ENCODE results near the gene ATN1.

The ATN1 gene

DNA sequence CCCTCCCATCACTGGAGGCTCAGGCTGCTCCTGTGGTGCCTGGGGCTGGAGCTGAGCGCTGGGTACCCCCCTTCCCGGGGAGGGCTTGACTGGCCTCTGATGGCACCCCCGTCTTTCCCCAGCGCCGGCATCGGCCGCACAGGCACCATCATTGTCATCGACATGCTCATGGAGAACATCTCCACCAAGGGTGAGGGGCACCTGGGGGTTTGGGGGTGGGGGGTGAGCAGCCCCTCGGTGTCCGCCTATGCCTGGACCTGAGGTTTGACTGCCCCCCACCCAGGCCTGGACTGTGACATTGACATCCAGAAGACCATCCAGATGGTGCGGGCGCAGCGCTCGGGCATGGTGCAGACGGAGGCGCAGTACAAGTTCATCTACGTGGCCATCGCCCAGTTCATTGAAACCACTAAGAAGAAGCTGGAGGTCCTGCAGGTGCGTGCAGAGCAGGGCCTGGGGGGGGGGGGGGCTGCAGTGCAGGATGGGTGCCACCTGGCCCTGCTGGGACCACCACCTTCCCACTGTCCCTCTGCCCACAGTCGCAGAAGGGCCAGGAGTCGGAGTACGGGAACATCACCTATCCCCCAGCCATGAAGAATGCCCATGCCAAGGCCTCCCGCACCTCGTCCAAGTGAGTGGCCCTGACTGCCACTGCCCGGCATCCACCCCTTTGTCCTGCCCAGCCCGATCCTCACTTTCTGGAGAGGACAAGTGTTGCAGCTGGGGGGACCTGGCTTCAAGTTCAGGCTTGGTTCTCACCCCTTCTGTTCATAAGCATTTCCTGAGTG is 32.2 kb downstream of the ATN1 start:
- ChIA-PET POLR2A (interaction anchor here (0.6 to 11.3 kb wide), 6 partner anchors 9 to 968 kb away, joined by 3 to 147 read pairs (median 6); partner anchors contain the start of genes C12orf57, PTPN6 and RNU7-1), CTCF (interaction anchor here (1.0 to 13.5 kb wide), 9 partner anchors 10 to 153 kb away, joined by 3 to 530 read pairs (median 5); partner anchors contain the start of genes C12orf57, EMG1, PHB2 and PTPN6)
- no peak for DNase-seq (ENCODE audit: extremely low spot score)
- TF ChIP-seq, protein P1, sequence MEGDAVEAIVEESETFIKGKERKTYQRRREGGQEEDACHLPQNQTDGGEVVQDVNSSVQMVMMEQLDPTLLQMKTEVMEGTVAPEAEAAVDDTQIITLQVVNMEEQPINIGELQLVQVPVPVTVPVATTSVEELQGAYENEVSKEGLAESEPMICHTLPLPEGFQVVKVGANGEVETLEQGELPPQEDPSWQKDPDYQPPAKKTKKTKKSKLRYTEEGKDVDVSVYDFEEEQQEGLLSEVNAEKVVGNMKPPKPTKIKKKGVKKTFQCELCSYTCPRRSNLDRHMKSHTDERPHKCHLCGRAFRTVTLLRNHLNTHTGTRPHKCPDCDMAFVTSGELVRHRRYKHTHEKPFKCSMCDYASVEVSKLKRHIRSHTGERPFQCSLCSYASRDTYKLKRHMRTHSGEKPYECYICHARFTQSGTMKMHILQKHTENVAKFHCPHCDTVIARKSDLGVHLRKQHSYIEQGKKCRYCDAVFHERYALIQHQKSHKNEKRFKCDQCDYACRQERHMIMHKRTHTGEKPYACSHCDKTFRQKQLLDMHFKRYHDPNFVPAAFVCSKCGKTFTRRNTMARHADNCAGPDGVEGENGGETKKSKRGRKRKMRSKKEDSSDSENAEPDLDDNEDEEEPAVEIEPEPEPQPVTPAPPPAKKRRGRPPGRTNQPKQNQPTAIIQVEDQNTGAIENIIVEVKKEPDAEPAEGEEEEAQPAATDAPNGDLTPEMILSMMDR (IDR thresholded peaks at IDR 0.05; ENCODE audit: control extremely low read depth, extremely low read depth, low read depth, missing control alignments): no peak

DNA sequence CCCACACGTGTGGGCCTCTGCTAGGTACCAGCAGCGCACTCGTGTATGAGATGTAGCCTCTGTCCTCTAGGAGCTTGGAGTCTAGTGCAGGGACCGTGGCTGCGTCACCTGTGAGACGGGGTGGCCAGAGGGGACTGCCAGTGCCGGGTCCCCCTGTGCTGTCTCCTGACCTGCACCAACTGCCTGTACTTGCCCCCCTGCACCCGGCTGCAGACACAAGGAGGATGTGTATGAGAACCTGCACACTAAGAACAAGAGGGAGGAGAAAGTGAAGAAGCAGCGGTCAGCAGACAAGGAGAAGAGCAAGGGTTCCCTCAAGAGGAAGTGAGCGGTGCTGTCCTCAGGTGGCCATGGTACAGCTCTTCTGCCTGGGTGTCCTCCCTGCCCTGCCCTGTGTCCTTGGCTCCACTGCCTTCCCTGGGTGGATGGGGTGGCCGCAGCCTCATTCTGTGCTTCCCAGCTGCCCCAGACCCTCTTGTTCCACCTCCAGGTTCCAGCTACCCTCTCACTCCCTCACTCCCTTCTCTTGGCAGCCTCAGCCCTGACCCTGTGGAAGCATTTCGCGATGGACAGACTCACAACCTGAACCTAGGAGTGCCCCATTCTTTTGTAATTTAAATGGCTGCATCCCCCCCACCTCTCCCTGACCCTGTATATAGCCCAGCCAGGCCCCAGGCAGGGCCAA is 33.0 kb downstream of the ATN1 start:
- TF ChIP-seq, protein P1 (IDR thresholded peaks at IDR 0.05; ENCODE audit: control extremely low read depth, extremely low read depth, low read depth, missing control alignments): peak; percentile 59
- ChIA-PET POLR2A (interaction anchor here (0.6 to 11.3 kb wide), 6 partner anchors 9 to 967 kb away, joined by 3 to 147 read pairs (median 4); partner anchors contain the start of genes C12orf57, PTPN6 and RNU7-1), CTCF (interaction anchor here (1.0 to 13.5 kb wide), 10 partner anchors 9 to 147 kb away, joined by 3 to 530 read pairs (median 4); partner anchors contain the start of genes C12orf57, EMG1, LRRC23 and PHB2)
- DNase-seq (ENCODE audit: extremely low spot score): peak; percentile 57

DNA sequence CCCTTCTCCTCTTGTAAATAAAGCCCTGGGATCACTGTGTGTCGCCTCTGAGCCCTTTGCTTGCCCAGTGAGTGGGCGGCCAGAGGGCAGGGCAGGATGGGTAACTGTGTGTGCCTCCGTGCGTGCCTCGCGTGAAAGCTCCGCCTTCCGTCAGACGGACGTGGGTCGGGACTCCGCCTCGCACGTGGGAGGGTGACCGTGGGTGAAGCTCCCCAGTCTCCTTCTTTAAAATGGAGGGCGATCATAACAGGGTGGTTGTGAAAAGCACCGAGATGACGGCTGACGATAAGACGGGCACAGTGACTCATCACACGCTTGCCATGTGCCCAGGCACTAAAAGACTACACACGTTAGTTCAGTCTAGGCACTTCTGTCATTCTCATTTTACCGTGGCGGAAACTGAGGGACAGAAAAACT is 33.5 kb downstream of the ATN1 start:
- peak; percentile 57 for DNase-seq (ENCODE audit: extremely low spot score)
- CTCF ChIA-PET: interaction anchor here (1.0 to 13.5 kb wide), 11 partner anchors 8 to 147 kb away, joined by 3 to 530 read pairs (median 5); partner anchors contain the start of genes C12orf57, EMG1, LRRC23 and PHB2
- POLR2A ChIA-PET: interaction anchor here (0.6 to 11.3 kb wide), 5 partner anchors 10 to 88 kb away, joined by 3 to 147 read pairs (median 6); partner anchors contain the start of genes C12orf57, PTPN6 and RNU7-1
- TF ChIP-seq, protein P1 (IDR thresholded peaks at IDR 0.05; ENCODE audit: control extremely low read depth, extremely low read depth, low read depth, missing control alignments): no peak

DNA sequence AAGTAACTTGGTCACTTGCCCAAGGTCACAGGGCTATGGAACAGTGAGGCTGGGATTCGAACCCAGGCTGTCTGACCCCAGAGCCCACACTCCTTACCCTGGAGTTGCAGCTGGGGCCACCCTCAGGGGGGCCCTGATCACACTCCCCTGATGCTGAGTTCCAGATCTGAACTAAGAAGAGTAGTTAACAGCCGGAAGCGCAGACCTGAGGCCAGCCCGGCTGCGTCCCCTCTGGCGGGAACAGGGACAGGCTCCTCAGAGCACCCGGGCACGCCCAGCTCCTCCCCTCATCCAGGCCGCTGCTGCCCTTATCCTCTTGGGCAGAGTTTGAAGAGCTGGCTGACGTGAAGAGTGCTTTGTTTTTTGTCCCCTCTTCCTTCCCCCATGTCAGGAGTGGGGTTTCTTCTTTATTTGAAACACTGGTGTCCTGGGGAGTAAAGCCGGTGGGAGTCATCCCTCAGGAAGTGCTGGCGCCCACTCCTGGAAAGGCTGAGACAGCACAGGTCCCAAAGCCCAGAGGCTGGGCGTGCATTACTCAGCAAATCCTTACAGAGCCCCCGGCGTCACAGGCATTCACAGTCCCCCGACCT is 34.0 kb downstream of the ATN1 start:
- TF ChIP-seq, protein P1 (IDR thresholded peaks at IDR 0.05; ENCODE audit: control extremely low read depth, extremely low read depth, low read depth, missing control alignments): peak; percentile 47
- DNase-seq (ENCODE audit: extremely low spot score): peak; percentile 62
- ChIA-PET CTCF (interaction anchor here (1.0 to 13.5 kb wide), 10 partner anchors 8 to 146 kb away, joined by 3 to 530 read pairs (median 6); partner anchors contain the start of genes C12orf57, EMG1, LRRC23 and PHB2), POLR2A (interaction anchor here (1.1 to 11.3 kb wide), 4 partner anchors 11 to 89 kb away, joined by 3 to 147 read pairs (median 7); partner anchors contain the start of genes C12orf57, PTPN6, RNU7-1 and SPSB2)

DNA sequence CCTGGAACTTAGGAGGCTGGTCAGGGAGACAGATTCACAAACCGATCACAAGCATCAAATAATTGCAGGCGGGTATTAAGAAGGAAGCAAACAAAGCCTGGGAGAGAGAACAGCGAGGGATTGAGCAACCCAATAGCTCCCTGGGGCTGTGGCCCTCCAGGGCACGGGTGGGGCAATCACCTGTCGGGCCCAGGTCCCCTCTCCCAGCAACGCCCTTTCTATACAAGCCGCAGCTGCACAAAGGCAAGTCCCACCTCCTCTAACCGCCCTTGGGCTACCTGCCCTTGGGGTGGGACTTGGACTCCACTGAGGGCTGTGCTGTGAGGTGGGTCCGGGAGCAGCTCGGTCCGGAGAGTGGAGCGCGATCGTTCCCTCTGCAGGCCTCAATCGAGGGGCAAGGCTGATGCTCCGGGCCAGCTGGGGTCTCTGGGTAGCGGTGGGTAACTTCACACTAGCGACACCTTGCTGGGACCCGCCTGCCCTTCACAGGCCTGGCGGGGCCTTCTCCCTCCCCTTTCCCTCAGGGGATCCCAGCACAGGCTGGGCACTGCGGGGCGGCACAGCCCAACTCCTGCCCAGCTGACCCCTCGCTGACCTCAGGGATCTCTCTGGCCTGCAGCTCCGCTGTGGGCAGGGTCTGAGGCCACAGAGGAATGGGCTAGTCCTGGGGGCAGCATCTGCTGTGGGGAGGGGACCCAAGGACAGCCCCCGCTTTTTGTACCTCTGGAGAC is 34.7 kb downstream of the ATN1 start:
- TF ChIP-seq, protein P1 (IDR thresholded peaks at IDR 0.05; ENCODE audit: control extremely low read depth, extremely low read depth, low read depth, missing control alignments): no peak
- ChIA-PET CTCF (interaction anchor here (1.1 to 13.5 kb wide), 5 partner anchors 7 to 94 kb away, joined by 7 to 530 read pairs (median 8); partner anchors contain the start of genes C12orf57, EMG1, LRRC23 and PHB2), POLR2A (interaction anchor here (1.1 to 11.3 kb wide), 4 partner anchors 11 to 90 kb away, joined by 3 to 147 read pairs (median 8); partner anchors contain the start of genes C12orf57, PTPN6, RNU7-1 and SPSB2)
- no peak for DNase-seq (ENCODE audit: extremely low spot score)

Measured in GM10248 (cell line).